ENCODE measurements around the gene TLR6.

- TF ChIP-seq EZH2 (IDR thresholded peaks at IDR 0.05; ENCODE audit: insufficient read depth, poor library complexity, severe bottlenecking) (no peak), EZH2phosphoT487 (IDR thresholded peaks at IDR 0.05; ENCODE audit: insufficient read depth, low read depth) (no peak)
Observed at GRCh38 chr4:38832206-38832605, 24.4 kb downstream of the TLR6 start.

Data from GM23248 (cell line).